GM18861 (cell line): ENCODE results near the gene PAPPA.

Experiments
- ATAC-seq: cut with Tn5 transposase; IDR thresholded peaks from one replicate; pipeline ENCODE4 v1.9.1; 2021; ENCODE audit not compliant: unreplicated experiment

PAPPA gene

DNA sequence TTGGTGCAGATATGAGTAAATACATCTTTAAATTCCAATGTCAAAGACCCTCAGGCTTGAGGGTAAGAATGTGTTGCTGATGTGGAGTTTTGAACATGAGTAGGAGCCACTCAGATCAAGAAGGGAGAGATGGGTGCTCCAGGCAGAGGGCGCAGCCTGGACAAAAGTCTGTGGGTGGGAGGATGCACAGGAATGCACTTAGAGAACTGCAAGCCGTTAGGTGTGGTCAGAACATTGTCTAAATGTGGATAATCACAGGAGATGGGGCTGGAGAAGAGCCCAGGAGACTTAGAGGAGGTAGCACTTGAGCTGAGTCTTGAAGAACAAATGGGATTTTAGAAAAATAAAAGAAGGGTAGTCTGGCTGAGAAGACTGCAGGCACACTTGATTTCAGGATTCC, 255.5 kb downstream of the PAPPA start:
- ATAC-seq, result no peak

DNA sequence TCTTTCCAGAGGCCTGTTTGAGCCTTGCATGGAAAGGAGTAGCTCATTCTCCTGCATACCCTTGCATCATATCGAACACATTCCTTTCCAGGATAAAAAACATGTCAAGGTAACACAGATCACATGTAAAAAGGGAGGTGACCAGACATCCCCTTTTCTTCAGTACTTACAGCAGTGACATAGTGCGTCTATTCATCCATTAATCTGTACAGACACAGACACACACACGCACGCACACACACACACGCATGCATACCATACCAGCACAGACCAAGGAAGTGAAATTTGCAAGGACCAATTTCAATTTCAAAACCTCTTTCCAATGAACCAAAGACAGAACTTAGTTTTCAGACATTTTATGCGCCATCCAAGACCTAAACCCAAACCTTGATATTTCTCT, 256.0 kb downstream of the PAPPA start:
- ATAC-seq, result no peak

DNA sequence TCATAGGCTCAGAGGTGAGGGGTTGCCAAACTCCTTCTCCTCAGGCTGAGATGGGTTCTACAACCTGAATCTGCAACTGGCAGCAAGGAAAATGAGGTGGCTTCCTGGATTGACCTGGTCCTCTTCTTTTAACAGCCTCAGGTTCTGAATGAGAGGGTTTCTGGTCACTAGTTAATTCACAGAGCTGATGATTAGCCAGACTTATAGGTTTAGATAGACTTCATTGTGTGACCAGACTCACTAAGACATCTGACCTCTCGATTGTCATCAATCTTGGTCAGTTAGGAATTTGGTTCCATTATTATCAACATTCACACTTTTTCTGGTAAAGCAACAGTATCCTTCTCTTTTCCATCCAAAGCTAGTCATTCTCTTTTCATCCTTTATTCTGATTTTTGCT, 257.9 kb downstream of the PAPPA start:
- no peak for ATAC-seq

DNA sequence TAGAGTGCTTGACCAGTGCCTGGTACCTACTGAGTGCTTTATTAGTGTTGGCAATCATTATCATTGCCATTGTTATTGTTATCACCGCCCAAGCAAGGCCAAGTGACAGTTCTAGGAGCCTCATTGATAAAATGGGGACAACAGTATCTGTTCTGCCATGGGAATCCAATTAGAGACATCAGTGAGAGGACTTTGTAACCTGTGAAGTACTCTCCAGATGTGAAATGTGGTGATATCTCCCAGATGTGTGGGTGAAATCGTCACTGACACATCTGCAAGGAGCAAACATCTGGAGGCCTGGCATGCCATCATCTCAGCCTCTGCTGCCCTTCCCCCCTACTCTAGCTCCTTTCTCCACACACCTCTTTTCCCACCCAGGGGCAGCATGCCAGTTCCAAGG, 260.8 kb downstream of the PAPPA start:
- ATAC-seq, result no peak

DNA sequence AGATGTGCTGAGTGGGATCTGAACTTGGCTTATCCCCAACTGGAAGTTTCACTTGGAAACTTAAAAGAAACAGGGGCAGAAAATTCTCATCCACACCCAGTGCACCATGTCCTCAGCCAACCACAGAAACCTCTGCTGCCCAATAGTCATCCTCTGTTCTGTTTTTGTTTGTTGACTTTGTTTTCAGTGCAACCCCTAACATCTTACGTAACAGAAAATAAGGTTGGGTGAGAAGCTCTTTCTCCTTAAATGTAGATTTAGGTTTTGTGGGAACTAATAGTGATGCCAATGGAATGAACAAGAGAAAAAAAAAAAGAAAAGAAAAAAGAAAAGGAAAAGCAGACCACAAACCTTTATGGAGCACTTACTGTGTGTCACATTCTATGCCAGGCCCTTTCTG, 262.8 kb downstream of the PAPPA start:
- ATAC-seq, result no peak

DNA sequence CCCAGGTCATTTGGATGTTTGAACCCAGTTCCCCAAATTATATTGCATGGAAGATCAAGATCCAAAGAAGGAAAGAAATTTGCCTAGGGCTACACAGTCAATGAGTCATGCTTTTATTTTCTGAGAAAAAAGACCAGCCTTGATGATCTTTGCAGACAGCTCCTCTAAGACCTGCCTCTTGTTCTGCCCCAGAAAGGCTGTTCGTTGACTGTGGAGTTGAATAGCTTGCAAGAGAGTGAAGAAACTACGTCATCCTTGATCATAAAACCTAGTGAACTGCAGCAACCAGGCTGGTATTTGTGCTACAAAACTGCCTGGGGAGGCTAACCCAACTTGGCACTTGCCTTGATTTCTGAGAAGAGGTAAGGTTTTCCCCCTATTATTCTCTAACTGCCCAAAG, 263.9 kb downstream of the PAPPA start:
- no peak for ATAC-seq

DNA sequence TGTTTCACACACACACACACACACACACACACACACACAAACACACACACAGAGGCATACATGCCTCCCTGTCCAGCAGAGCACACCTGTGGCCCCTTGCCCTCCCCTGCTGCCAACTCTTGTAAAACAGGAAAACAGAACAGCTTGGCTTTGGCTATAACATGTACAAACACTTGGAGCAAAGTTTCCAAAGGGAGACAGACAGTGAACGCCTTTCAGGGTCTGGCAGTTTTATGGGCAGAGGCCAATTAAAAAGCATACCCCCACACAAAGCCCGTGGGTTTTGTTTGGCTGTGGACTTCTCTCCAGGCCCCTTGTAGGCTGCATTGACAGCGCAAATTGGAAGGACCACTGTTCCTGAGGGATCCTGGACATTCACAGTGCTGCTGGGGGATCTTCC, 265.6 kb downstream of the PAPPA start:
- no peak for ATAC-seq

DNA sequence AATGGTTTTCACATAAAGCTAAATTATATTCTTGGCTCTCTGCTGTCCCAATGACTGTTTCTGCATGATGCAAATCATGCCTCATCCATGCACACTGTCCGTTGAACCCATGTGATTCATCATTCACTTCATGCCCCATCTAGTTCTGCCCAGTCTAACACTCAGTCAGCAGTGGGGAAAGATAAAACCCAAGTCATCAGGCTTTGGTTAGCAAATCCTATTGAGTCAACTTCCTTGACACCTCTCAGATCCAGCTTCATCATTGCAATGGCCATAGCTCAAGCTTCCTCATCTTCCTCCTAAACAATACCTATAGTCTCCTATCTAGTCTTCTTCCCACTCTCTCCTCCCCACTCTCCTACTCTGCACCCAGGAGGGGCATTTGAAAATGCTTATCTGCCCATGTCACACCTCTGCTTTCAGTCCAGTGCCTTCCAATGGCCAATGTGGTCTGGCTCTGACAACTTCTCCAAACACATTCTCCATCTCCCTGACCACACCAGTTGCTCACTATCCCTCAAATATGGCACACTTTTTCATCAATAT, 267.5 kb downstream of the PAPPA start:
- ATAC-seq, result no peak

DNA sequence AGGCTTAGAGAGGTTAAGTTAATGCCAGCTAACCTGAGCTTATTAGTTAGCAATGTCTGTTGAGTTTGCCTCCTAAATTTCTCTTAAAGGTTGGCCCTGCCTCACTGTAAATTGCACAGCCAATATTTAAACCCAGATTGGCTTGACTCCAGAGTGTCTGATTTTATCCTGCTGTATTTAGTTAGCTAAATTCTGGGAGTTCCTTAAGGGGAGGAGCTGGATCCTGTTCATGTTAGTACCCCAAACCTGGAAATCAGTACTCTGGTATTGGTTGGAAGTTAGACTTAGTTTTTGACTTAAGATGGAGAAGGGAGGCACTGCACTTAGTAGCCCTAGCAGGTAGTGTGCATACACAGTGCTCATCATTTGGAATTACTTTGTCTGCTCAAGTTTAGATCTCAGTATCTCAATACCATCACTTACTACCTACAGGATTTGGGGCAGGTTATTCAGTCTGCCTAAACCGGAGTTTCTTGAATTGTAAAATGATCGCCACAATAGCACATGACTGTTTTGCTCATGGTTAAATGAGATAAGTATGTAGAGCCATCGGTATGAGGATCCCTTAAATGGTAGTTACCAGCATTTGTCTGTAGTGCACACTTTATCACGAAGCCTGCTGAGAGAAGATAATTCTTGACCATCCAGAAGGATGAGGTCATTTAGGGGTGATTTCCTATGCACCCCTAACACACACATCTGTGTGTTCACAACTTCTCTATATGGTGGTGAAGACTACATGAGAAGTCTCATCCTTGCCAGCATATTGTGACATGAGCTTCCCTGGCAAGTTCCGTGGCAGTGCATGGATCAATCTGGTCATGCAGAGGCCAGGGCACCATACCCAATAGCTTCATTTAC, 268.8 kb downstream of the PAPPA start:
- ATAC-seq, result no peak

DNA sequence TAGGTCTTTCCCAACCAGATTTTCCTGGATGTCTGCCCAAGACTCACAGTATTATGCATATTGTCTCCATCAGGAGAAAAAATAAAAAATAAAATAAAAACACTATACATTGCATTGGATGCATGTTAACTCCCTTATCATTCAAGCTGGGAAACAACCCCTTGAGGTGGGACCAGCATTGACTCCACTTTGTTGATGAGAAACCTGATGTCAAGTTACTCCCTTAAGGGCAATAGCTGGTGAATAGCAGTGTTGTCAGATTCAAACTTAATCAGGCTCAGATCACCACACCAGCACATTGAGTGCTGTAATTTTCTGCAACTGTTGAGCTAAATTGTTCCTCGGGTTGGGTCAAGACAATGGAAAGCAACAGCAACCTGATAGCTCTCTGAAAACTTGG, 269.6 kb downstream of the PAPPA start:
- ATAC-seq, result no peak

DNA sequence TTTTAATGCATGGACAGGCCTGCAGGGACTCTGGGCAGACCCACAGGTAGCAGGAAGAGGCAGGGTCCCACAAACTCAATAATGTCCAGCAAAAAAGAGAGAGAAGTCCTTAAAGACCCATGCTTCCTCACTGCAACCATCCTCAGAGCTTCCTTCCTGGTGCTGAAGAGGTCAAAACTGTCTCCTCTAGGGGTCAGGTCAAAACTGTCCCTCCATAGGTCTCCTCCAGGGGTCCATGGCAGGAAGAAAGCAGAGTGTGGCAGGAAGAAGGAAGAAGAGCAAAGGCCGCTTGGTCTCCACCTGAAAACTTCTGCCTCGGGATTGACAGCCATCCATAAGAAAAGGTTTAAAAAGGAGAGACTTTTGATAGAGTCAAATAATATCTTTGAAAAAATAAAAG, 271.7 kb downstream of the PAPPA start:
- no peak for ATAC-seq

DNA sequence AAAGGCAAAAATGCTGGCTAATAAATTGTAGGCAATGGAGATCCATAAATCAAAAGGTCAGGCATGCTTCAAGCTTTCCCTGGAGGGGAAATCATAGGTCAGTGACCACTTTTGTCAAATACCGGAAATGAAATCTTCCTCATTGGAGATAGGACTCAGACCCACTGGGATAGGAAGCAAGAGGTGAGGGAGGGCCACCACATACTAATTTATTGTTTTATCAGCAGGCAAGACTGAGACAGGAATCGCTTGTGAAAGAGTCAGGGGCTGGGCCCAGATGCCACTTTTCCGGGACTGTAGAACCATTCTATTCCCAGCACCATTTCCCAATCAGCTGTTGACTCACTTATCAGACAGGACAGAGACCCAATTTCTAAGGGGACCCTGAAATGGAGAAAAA, 277.3 kb downstream of the PAPPA start:
- no peak for ATAC-seq

DNA sequence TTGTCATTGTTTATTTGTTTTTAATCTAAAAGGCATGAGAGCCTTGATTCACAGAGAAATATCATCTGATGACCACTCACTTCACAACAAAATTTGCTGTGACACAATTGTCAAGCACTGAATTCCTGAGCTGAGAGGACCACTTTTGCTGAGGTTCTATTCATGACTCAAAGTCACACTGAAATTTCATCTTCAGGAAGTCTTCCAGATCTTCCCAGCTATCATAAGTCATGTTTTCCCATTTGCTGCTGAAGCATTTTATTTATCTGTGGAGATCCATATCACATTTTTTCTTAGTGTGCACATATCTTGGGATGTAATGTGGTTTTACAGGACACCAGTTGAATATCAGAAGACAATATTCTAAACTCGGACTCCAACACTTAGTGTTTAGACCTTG, 278.5 kb downstream of the PAPPA start:
- ATAC-seq, result no peak

DNA sequence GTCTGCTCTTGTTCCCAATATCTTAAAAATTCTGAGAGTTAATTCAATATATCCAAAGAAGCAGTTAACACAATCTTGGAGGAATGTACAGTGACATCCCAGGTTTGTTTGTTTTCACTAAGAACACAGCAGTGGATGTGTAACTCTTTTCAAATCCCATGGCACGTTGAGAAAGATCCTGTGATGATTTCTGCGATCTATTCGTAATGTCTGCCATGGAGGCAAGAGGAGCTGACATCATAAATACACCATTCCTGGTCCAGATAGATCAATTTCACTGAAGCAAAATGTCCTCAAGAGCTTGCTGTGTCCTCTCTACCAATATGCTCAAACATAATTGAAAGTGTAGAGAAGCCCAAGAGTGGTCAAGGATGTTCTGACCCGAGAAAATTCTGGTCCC, 280.7 kb downstream of the PAPPA start:
- no peak for ATAC-seq

DNA sequence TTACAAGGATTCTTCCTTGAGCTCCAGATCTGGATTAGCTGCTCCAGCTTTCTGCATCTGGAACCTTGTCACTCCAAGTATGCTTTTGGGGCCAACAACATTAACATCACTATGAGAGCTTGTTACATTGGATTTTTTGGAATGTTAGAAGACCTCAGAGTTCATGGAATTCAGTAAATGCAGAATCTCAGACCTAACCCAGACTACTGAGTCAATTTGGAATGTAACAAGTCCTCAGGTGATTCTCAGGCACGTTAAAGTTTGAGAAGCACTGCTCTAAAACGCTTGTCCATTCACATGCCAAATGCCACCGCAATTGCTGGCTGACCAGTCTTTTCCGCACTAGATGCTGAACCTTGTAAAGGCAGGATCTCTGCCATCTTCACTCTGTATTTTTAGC, 282.1 kb downstream of the PAPPA start:
- ATAC-seq, result no peak

DNA sequence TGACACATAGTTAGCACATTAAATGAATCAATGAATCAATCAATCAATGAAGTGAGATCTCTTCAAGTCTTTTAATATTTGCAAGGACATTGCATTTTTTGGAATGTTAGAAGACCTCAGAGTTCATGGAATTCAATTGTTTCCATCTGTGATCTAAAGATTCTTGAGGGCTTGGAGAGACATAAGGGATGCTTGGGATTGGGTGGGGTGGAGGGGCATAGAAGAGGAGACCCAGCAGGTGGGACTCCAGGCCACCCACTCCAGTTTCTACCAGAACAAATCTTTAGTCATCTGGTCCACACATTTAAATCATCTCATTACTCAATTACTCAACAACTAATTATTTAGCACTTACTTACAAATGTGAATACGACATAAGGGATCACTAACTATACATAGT, 282.5 kb downstream of the PAPPA start:
- ATAC-seq, result no peak

DNA sequence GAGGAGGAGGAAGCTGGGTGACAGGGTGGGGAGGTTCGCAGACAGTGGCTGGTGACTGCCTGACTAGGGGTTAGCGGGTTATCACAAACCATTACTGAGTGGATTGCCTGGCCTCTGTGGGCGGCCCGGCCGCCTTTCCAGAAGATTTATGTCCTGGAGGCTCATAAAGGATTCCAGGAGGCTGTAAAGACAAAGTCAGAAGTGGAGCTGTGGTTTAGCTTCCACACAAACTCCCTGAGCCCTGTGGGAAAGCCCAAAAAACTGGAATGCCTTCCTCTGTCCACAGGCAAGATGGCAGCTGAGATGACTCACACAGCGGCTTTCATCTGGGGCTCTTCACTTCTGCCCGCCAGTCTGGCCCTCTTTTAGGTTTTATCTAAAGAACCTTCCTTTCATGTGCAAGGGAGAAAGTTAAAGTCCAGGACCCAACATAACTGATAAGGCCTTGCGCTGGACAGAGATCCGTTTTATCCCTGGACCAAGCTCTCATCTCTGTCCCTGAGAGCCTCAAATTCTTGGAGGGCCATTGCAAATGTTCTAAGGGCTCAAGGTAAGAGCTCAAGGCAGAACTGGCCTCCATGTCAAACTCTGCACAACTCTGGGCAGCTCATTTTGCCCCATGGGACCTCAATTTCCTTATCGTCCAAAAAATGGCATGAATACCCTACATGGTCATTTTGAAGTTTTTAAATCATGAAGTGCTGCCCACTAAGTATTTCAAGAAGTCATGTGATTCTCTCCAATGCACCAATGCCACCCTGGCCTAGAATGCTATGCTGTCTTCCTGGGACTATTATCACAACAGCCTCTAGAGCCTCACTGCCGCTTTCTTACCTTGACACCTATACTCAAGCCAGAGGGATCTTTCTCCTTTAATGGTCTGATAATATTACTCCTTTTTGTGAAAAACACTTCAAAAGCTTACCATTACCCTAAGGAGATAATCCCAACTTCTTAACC, 284.1 kb downstream of the PAPPA start:
- ATAC-seq, result no peak

DNA sequence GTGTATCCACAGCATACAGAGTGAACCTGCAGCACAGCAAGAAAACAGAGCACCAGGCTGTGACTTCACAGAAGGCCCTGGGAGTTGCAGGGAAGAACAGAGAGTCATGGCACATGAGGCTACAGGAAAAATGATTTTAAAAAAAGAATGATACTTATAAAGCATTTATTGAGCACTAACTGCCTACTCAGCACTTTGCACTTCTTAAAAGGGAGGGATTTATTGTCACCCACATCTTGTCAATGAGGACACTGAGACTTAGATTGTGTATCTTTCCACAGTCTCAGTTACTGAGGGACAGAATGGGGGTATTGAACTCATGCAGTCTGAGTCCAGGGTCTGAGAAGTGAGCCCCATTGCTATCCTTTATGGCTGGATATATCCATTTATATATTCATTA, 288.9 kb downstream of the PAPPA start:
- ATAC-seq, result no peak

DNA sequence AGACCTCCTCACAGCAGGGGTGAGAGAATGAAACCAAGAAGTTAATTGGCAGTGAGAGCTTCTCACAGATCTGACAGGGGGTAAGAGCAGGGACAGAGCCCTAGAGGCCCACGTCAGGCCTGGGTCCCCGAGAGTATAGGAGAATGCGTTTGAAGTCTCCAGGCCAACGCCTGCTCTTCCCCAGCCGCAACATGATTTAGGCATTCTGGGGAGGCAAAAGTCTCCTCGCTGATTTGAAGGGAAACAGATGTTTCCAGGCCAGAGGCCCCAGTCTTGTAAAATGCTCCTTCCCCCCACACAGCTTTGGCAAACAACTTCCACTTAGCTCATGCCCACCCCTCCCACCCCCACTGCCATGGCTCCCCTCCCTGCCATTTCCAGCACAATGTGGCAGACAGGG, 294.3 kb downstream of the PAPPA start:
- ATAC-seq, result no peak

DNA sequence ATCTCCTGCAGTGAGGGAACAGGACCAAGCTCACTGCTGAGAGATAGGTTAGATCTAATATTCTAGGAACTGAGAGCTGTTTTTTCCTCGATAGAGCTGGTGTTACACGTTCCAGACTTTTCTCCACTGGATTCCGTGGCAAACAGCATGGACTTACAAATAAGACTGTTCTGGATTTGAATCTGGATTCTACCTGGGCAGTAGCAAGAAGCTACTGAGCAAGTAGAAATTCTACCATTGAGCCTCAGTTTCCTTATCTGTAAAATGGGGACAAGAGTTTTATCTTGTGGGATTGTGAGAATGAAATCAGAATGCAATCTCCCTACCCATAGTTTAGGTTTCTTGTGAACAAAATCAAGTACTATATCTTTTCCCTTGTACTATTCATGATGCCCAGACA, 294.8 kb downstream of the PAPPA start:
- no peak for ATAC-seq

DNA sequence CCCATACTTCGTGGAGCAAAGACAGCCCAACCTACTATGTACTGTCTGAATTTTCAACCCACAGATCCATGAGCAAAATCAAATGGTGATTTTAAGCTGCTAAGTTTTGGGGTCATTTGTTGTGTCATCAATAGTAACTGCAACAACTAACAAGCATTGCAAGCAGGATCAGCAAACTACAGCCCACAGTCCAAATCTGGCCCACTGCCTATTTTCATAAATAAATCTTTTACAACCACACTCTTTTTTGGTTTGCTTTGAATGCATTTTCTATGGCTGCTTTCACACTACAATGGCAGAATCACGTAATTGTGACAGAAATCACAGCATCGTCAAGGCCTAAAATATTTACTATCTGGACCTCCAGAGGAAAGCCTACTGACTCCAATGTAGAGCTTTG, 296.4 kb downstream of the PAPPA start:
- ATAC-seq, result no peak
